ENCODE results near the gene LINGO1. TPM values are rescaled to one million over a fixed set of nuclear protein-coding genes. Genes with fewer than 3 reads are reported as not detected.

LINGO1 gene
- total RNA-seq, 1 donor from 2014 or later, result 18.8 TPM

DNA sequence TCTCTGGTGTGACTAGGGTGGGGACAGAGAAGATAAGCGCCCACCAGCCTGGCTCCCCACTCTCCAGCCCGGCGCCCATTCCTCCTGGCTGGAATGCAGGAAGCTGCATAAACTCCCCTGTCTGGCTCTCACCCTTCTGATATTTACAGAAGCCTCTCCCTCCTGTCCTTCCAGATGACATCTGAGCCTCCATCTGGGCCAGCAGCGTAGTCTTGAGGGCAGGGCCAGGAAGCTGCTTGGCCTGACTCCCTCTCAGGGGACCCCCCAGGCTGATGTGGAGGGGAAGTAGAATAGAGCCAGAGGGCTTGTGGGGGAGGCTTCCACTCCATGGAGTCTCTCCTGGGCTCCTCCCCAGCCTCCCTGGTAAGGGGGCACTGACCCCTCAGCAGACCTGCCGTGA lies 49.9 kb downstream of the LINGO1 start:
- Mint-ChIP-seq H3K27ac (ENCODE audit: unreplicated experiment) (no peak overlapping the region), H3K4me1 (ENCODE audit: unreplicated experiment) (no peaks in the 10 kb centered on the region), H3K27me3 (ENCODE audit: unreplicated experiment) (peaks cover 18% of the 10 kb centered on the region), H3K36me3 (ENCODE audit: low read depth, unreplicated experiment) (peaks cover 7% of the 10 kb centered on the region), H3K4me3 (ENCODE audit: unreplicated experiment) (no peak overlapping the region), H3K9me3 (ENCODE audit: unreplicated experiment) (no peaks in the 10 kb centered on the region)
- TF ChIP-seq CTCF (IDR thresholded peaks at IDR 0.05; ENCODE audit: unreplicated experiment), result no peak
- DNase-seq (ENCODE audit: low spot score), result no peak

GRCh38 chr15:77581896-77582569 lies 50.7 kb downstream of the LINGO1 start:
- Mint-ChIP-seq H3K4me1 (ENCODE audit: unreplicated experiment) (no peaks in the 10 kb centered on the region), H3K9me3 (ENCODE audit: unreplicated experiment) (no peaks in the 10 kb centered on the region), H3K4me3 (ENCODE audit: unreplicated experiment) (no peak overlapping the region), H3K36me3 (ENCODE audit: low read depth, unreplicated experiment) (peaks cover 7% of the 10 kb centered on the region), H3K27ac (ENCODE audit: unreplicated experiment) (no peak overlapping the region), H3K27me3 (ENCODE audit: unreplicated experiment) (peaks cover 18% of the 10 kb centered on the region)
- no peak for DNase-seq (ENCODE audit: low spot score)
- TF ChIP-seq CTCF (IDR thresholded peaks at IDR 0.05; ENCODE audit: unreplicated experiment), result no peak

GRCh38 chr15:77580996-77581682 lies 51.6 kb downstream of the LINGO1 start:
- Mint-ChIP-seq H3K27ac (ENCODE audit: unreplicated experiment) (no peak overlapping the region), H3K4me1 (ENCODE audit: unreplicated experiment) (no peaks in the 10 kb centered on the region)

DNA sequence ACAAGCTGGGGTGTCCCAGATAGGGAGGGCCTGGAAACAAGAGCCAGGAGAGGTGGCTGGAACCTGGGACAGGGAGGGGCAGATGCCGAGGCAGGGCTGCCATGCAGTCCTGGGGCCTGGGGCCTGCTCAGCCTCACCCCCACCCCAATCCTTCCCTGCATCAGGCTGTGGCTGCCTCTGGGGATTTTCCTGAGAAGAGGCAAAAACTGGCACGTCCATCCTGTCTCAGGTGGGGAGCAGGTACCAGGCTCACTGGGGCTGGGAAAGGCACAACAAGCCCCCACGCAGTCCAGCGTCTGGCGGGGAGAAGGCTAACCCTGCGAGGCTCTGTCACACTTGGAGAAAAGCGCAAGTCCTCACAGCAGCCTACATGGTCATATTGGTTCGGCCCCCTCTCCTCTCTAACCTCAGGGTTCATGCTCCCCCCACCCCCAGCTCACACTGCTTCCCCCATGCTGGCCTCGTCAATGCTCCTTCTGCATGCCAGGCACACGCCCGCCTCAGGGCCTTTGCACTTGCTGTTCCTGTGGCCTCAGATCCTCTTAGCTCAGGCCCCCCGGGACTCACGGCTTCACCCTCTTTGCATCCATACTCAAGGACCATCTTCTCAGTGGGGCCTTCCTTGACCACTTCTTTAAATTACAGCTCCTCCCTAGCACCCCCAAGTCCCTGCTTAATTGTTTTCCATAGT lies 53.1 kb downstream of the LINGO1 start:
- H3K9me3 Mint-ChIP-seq (ENCODE audit: unreplicated experiment), result no peaks in the 10 kb centered on the region
- no peak overlapping the region for H3K27ac Mint-ChIP-seq (ENCODE audit: unreplicated experiment)
- no peak for TF ChIP-seq CTCF (IDR thresholded peaks at IDR 0.05; ENCODE audit: unreplicated experiment)
- H3K36me3 Mint-ChIP-seq (ENCODE audit: low read depth, unreplicated experiment), result no peaks in the 10 kb centered on the region
- DNase-seq (ENCODE audit: low spot score), result no peak
- no peak overlapping the region for H3K4me3 Mint-ChIP-seq (ENCODE audit: unreplicated experiment)
- peaks cover 20% of the 10 kb centered on the region for H3K27me3 Mint-ChIP-seq (ENCODE audit: unreplicated experiment)
- H3K4me1 Mint-ChIP-seq (ENCODE audit: unreplicated experiment), result no peaks in the 10 kb centered on the region

More at GRCh38 chr15:77580996-77581682, 51.6 kb downstream of the LINGO1 start:
- Mint-ChIP-seq H3K9me3 (ENCODE audit: unreplicated experiment) (no peaks in the 10 kb centered on the region), H3K4me3 (ENCODE audit: unreplicated experiment) (no peak overlapping the region), H3K27me3 (ENCODE audit: unreplicated experiment) (peaks cover 21% of the 10 kb centered on the region), H3K36me3 (ENCODE audit: low read depth, unreplicated experiment) (peaks cover 7% of the 10 kb centered on the region)
- no peak for DNase-seq (ENCODE audit: low spot score)
- no peak for TF ChIP-seq CTCF (IDR thresholded peaks at IDR 0.05; ENCODE audit: unreplicated experiment)

All from endothelial cell (in vitro differentiated cells).